ENCODE data around the gene NDUFS2.
"Not testable (repeated sequence)": the region's sequence is repeated elsewhere in the genome, so short reads cannot be mapped to it uniquely, and the experiment has no call there.

Gene NDUFS2

DNA sequence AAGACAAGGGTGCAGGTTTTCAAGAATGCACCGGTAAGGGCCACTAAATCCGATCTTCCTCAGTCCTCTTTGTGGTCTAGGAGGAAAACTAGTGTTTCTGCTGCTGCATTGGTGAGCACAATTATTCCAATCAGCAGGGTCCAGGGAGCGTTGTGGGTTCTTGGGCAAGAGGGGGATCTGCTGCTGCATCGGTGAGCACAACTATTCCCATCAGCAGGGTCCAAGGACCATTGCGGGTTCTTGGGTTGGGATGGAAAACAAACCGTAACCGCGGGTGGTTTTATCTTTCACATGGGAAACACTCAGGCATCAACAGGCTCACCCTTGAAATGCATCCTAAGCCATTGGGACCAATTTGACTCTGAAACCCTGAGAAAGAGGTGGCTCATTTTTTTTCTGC, 49.4 kb downstream of the NDUFS2 start:
- no peak for DNase-seq (ENCODE audit: low read depth)

DNA sequence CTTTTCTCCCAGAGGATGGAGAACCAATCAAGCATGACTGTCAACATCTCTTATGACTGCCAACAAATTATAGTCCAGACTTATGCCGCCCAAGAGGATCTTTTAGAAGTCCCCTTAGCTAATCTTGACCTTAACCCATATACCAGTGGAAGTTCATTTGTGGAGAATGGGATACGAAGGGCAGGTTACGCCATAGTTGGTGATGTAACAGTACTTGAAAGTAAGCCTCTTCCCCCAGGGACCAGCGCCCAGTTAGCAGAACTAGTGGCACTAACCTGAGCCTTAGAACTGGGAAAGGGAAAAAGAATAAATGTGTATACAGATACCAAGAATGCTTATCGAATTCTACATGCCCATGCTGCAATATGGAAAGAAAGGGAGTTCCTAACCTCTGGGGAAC, 53.1 kb downstream of the NDUFS2 start:
- DNase-seq (ENCODE audit: low read depth) = not testable (repeated sequence)

DNA sequence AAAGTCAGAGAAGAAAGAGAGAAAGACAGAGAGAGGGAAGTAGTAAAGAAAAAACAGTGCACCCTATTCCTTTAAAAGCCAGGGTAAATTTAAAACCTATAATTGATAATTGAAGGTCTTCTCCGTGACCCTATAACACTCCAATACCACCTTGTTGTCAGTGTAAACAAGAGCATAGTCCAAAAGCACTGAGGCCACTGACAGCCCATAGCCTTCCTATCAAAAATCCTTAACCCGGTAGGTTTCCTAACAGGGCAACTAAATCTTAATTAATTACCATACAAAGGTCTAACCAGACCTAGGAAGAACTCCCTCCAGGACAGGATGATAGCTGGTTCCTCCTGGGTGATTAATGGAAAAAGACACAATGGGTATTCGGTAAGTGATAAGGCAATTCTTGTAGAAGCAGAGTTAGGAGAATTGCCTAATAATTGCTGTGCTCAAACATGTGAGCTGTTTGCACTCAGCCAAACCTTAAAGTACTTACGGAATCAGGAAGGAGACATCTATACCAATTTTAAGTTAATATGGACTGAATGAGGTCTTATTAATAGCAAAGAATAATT, 53.9 kb downstream of the NDUFS2 start:
- not testable (repeated sequence) for DNase-seq (ENCODE audit: low read depth)

DNA sequence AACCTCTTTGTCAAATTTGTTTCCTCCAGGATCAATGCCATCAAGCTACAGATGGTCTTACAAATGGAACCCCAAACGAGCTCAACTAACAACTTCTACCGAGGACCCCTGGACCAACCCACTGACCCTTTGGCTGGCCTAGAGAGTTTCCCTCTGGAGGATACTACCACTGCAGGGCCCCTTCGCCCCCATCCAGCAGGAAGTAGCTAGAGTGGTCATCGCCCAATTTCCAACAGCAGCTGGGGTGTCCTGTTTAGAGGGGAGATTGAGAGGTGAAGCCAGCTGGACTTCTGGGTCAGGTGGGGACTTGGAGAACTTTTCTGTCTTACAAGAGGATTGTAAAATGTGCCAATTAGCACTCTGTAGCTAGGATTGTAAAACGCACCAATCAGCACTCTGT, 54.9 kb downstream of the NDUFS2 start:
- DNase-seq (ENCODE audit: low read depth) = not testable (repeated sequence)

DNA sequence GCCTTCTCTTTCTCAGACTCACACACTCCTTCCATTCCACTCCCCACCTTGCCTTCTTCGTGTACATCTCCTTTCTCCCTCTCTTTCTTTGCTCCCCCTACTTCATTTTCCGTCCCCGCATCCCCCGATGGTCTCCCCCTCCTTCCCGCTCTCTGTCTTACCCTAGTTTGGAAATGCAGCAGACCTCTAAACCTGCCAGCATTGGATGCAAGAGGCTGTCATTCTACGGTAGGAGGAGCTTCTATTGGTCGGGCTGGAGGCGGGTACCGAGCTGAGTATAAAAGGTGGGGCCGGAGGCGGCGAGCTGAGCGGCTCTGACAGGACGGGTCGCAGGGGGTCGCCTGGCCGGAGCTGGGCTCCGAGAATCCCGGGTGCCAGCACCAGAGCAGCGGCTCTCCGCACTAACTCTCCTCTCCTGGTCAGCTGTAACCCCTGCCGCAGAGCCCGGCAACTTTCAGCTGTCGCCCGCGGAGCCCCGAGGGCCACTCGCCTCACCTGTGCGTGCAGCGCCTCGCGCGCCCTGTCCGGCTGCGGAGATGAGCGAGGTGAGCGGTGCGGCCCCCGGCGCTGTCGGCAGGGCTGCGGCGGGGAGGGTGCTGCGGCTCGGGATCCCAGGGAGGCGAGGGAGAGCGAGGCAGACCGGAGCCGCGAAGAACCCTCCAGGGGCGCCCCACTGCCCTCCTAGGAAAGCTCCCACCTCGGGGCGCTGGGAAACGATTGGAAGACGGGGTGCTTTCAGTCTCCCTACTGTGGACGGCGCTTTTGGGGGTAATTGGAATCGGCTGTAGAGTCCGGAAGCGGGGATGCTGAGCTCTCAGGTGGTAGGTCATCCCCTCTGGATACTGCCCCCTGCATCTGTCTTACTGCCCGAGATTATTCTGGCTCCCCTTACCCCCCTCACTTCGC, 56.5 kb downstream of the NDUFS2 start, which contains the start of gene PCP4L1:
Gene PCP4L1, plus strand, starts transcription at position 307 of the 906 bp plus-strand sequence. Its CDS starts 230 bp downstream, at position 537.
- DNase-seq (ENCODE audit: low read depth) = no peak

DNA sequence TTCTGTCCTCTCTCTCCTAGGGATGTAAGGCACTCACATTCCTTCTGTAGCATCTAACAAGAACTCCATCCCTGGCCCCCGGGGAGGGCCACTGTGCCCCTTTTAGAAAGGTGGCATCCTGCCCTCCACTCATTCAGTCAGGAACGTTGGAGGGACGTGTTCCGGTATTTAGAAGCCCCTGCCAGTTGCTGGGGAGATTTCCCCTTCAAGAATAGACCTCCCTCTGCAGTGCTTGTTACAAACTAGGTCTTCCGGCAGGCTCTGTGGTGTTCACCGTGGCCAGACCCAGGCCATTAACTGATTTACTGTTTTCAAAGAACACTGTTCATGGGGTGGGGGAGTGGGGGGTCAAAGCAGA, 57.2 kb downstream of the NDUFS2 start:
- no peak for DNase-seq (ENCODE audit: low read depth)

DNA sequence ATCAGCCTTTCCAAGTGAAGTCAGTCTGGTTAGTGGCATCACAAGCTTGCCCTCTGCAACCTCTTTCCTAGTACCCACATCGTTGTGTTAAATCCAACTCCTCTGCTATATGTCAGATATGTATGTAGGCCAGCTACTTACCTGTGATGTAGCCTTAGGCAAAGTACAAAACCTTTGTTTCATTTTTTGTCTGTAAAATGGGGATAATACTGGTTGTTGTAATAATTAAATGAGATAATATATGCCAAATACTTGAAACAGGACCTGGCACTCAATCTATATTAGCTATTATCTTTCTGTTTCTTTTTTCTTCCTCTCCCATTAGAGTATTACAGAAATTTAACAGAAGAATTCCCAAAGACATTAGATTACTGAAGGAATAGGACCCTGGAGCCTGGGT, 57.6 kb downstream of the NDUFS2 start:
- DNase-seq (ENCODE audit: low read depth) = no peak

DNA sequence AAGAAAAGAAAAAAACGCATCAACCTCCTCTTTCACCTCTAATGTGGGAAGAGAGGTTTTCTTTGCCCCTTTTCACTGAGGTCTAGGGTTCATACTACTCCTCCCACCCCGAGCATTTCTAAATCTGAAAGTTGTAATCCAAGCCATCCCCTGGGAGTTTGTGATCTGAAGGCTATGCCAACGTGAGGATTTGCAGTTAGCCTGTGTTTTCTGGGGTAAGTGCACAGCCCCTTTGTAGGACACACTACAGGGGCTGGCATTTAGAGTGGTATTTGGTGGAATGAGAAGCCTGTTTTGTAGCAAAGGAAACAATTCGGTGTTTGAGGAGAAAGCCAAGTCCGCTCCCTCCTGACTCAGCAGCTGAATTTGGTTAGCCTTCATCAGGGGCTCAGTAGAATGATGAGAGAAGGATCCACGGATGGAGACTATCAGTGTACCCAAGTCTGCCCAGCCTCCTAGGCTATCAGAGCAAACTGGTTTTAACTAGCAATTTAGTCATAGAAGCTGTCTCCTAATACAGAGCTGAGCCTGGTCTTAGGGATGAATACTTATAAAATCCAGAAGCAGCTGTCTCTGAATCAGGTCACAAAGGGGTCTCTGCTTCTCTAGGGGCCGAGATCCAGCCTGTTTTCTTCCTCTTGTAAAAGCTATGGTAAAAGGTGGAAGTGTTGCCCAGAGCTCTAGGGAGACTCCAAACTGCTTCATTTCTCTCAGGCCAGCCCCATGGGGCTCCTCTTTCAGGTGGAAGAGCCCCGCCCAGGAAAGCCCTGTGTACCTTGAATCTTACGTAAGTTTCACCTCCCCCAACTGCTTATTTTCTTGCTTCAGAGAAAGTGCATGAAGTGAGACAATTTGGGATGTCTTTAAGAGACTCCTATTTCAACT, 58.5 kb downstream of the NDUFS2 start:
- no peak for DNase-seq (ENCODE audit: low read depth)

DNA sequence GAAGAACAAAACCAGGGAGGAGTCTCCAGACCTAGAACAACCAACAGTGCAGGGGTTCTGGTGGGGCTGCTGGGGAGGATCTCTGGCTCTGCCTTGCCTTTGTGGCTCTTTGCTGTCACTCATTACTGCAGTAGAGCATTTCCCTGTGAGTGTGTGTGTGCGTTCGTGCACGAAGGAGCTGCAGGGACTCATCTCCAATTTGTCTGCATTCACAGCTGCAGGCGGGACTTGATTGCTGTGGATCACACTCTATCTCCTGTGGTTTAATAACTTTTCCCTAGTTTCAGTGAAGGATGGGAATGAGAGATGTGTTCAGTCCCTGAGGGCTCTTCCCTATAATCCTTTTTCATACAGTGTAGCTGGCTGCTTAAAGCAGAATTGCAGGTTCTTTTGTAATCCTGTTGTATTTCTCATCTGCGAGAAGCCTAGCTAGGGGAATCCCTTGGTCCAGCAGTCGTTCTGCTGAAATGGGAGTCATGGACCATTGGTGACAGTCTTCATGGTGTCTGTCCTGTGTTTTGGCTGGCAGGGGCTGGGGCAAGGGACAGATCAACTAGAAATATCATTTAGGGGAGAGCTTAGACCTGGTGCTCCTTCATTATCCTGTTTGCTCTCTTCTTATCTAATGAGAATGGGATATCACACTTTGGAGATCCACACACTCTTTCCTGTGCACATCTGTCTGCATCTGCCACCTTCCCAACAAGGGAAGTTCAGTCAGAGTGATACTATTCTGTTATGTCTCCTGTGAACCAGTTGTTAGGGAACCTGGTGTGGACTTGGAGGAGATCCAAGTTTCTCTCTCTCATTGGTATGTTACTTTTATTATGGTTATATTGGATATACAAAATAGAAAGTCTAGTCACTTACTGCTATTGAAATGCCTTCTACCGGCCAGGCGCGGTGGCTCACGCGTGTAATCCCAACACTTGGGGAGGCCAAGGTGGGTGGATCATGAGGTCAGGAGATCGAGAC, 59.4 kb downstream of the NDUFS2 start:
- no peak for DNase-seq (ENCODE audit: low read depth)

Measured in stimulated activated CD8-positive, alpha-beta memory T cell treated with anti-CD3 and anti-CD28 coated beads, Interleukin-15, amount 100 ng/mL, for 1 hour (primary cell).